Stomach (tissue), 9 donors: ENCODE results near the gene SCYL1. TPM values are rescaled to one million over a fixed set of nuclear protein-coding genes. Genes with fewer than 3 reads are reported as not detected.
"Not testable (repeated sequence)": the region's sequence is repeated elsewhere in the genome, so short reads cannot be mapped to it uniquely, and the experiment has no call there.

ENCODE experiments used
- DNase-seq, 2 donors: peaks; one replicate each; pipeline versions ENCODE4 v3.0.0 to v3.0.0-alpha.2; 2013 to 2019
- H3K27ac ChIP-seq, 5 donors: fragments of 200-600 bp in 4 of 5; sonication (generic) in 4 of 5; one replicate each; pipeline ENCODE4 v1.5.1; 2013 to 2019; ENCODE audit warnings: mild to moderate bottlenecking in 1 of 5, moderate library complexity in 1 of 5
- H3K27me3 ChIP-seq, 3 donors: fragments of 200-600 bp; sonication (generic); one replicate each; pipeline ENCODE4 v1.5.1; 2017 to 2019; ENCODE audit warnings: mixed run types in 1 of 3
- H3K36me3 ChIP-seq, 4 donors: fragments of 200-600 bp; sonication (generic); 1 replicate in 3 of 4; 2 replicates in 1 of 4; pipeline ENCODE4 v1.5.1; 2016 to 2019
- H3K4me1 ChIP-seq, 4 donors: fragments of 200-600 bp; sonication (generic); one replicate each; pipeline ENCODE4 v1.5.1; 2016 to 2019
- H3K4me3 ChIP-seq, 4 donors: fragments of 200-600 bp; sonication (generic) in 3 of 4; one replicate each; pipeline ENCODE4 v1.5.1; 2016 to 2019; ENCODE audit warnings: mild to moderate bottlenecking in 1 of 4
- H3K9me3 ChIP-seq, 4 donors: fragments of 200-600 bp; sonication (generic); one replicate each; pipeline ENCODE4 v1.5.1; 2016 to 2019
- EP300 ChIP-seq: sonication (generic); formaldehyde crosslinking; IDR thresholded peaks from one replicate; pipeline ENCODE4 v1.6.1; 2017; ENCODE audit warnings: antibody characterized with exemption
- POLR2A ChIP-seq, 4 donors: fragments of 450-650 bp; IDR thresholded peaks; one replicate each; pipeline ENCODE4 v1.6.1; 2016; ENCODE audit warnings: antibody characterized with exemption in 4 of 4, control low read depth in 2 of 4, mild to moderate bottlenecking in 1 of 4, moderate library complexity in 1 of 4
- POLR2AphosphoS5 ChIP-seq, 3 donors: sonication (generic); formaldehyde crosslinking; IDR thresholded peaks; one replicate each; pipeline ENCODE4 v1.6.1; 2016; ENCODE audit warnings: antibody characterized with exemption in 3 of 3
- WGBS, 5 donors: extraction: QIAGEN DNeasy Blood & Tissue Kit in 3 of 5; methylation state at CpG; one replicate each; pipeline versions ENCODE4 v1.1.5 to v1.1.7; 2013 to 2018; 5-methylcytosine and 5-hydroxymethylcytosine counted together
- intact Hi-C: fragments of 100-400 bp; cut with DNase I; formaldehyde crosslinking; loops from one replicate; pipeline ENCODE4 v1.15.1; 2023; ENCODE audit warnings: low total_unique reads
- polyA plus RNA-seq, 3 donors: library from polyadenylated mRNA; stranded (reverse); fragments of 200-250 nt; gene quantifications; one replicate each; pipeline ENCODE4 v1.2.3, GENCODE V29; 2013
- total RNA-seq, 5 donors: library from RNA; depleted of rRNA; stranded (reverse); fragments of >200 nt; gene quantifications; one replicate each; pipeline versions ENCODE4 v1.1.0 to v1.2.3, GENCODE V29; 2014 to 2016
- TF ChIP-seq, protein P1 (sequence below), 7 experiments: fragments of 450-650 bp in 4 of 7; fragments of 200-600 bp in 3 of 7; sonication (generic) in 3 of 7; IDR thresholded peaks; one replicate each; pipeline ENCODE4 v1.5.1; 2016 to 2019; ENCODE audit warnings: antibody characterized with exemption in 7 of 7, control low read depth in 2 of 7, mild to moderate bottlenecking in 1 of 7
- donor health status: healthy with polysubstance abuse.
- donor health status: Bipolar disorder and iron deficiency.
- donor health status: healthy.

Gene SCYL1
- total and polyA plus RNA-seq, 8 donors: 3.5 to 94.8 (median 75.1) TPM

DNA sequence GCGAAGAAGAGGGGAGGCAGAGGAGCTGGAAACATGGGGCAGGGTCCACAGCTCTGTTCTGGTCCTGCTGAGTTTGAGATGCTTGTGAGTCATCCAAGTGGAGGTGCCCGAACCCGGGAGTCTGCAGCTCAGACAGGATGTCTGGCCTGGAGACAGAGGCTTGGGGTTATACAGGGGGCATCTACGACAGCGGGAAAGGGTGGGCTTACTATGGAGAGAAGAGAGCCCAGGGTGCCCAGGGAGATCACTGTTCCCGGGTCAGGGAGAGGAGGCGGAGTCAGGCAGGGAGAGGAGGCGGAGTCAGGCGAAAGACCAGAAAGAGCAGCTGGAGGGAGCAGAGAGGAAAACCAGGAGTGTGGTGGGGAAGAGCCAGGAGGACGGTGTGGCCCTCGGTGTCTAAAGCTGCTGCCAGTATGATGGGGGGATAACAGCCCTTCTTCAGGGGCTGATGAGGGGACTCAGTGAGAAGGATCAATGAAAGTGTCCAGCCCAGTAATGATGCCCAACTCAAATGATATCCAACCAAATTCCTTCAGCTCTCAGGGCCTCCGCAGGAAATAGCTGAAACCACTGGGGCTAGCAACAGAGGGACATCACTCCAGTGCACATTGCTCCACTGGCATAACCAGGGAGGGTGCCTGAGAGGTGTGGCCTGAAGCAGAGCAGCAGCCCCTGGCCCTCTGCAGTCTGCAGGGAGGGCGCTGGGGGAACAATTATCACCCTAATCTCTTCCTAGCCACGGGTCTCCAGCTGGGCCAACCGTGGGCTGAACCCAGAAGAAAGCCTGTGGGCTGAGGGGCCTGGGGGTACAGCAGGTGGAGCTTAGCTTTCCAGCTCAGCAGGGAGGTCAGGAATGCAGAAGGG, 35.9 kb downstream of the SCYL1 start:
- intact Hi-C loops: no loop called here
- H3K4me1 ChIP-seq: peaks cover 39 to 61% (median 46%) of the 10 kb centered on the region in 4 donors
- peak overlapping the region; percentile 53 to 96 (median 94) for H3K27ac ChIP-seq
- WGBS, 5 donors: 19 to 33% (median 22%) methylated on average over 15 of the region's 15 CpGs
- H3K9me3 ChIP-seq: no peaks in the 10 kb centered on the region
- H3K27me3 ChIP-seq: peaks cover 0 to 8% (median 0%) of the 10 kb centered on the region in 3 donors
- no peak overlapping the region for H3K4me3 ChIP-seq
- no peak for TF ChIP-seq POLR2AphosphoS5 (IDR thresholded peaks at IDR 0.05)
- TF ChIP-seq POLR2A (IDR thresholded peaks at IDR 0.05): no peak
- TF ChIP-seq EP300: no peak
- TF ChIP-seq, protein P1, sequence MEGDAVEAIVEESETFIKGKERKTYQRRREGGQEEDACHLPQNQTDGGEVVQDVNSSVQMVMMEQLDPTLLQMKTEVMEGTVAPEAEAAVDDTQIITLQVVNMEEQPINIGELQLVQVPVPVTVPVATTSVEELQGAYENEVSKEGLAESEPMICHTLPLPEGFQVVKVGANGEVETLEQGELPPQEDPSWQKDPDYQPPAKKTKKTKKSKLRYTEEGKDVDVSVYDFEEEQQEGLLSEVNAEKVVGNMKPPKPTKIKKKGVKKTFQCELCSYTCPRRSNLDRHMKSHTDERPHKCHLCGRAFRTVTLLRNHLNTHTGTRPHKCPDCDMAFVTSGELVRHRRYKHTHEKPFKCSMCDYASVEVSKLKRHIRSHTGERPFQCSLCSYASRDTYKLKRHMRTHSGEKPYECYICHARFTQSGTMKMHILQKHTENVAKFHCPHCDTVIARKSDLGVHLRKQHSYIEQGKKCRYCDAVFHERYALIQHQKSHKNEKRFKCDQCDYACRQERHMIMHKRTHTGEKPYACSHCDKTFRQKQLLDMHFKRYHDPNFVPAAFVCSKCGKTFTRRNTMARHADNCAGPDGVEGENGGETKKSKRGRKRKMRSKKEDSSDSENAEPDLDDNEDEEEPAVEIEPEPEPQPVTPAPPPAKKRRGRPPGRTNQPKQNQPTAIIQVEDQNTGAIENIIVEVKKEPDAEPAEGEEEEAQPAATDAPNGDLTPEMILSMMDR (IDR thresholded peaks at IDR 0.05): no peak
- no peaks in the 10 kb centered on the region for H3K36me3 ChIP-seq
- DNase-seq: peak; percentile 62 to 77

DNA sequence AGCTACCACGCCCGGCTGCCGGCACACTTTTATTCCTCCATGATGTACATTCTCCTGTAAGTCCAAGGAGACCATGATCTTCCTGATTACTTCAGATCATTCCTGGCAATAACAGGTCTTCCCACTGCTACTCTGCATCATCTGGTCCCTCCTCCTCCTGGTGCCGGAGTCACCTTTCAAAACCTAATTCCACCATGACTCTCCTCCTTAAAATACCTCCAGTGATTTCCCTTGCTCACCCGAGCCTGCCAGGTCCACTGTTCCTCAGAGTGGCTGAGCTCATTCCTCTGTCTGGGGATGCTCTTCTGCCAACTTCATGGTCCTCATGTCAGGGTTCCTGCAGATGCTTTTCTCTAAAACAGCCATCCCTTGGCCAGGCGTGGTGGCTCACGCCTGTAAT, 37.1 kb downstream of the SCYL1 start:
- Histone ChIP-seq H3K27ac (no peak overlapping the region), H3K9me3 (no peaks in the 10 kb centered on the region), H3K27me3 (peaks cover 0 to 8% (median 0%) of the 10 kb centered on the region in 3 donors), H3K4me3 (no peak overlapping the region), H3K36me3 (peaks cover 0 to 7% (median 0%) of the 10 kb centered on the region in 4 donors), H3K4me1 (peaks cover 27 to 61% (median 40%) of the 10 kb centered on the region in 4 donors)
- WGBS, 5 donors: 89 to 94% (median 91%) methylated on average over 7 of the region's 7 CpGs
- DNase-seq: no peak
- intact Hi-C loops: no loop called here
- TF ChIP-seq POLR2AphosphoS5 (IDR thresholded peaks at IDR 0.05) (no peak), EP300 (no peak), POLR2A (IDR thresholded peaks at IDR 0.05) (no peak)
- TF ChIP-seq, protein P1 (IDR thresholded peaks at IDR 0.05): no peak

DNA sequence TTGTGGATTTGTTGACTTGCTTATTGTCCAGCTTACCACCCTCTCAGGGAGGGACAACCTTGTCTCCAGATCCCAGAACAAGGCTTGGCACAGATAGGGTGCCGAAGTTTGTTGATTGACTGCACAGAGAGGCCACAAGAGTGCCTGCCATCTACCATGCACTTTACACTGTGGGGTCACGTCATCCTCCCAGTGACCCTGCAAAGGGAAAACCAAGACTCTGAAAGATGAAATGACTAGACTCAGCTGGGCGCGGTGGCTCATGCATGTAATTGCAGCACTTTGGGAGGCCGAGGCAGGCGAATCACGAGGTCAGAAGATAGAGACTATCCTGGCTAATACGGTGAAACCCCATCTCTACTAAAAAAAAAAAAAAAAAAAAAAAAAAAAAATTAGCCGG, 37.9 kb downstream of the SCYL1 start:
- no peak for DNase-seq
- Histone ChIP-seq H3K9me3 (no peaks in the 10 kb centered on the region), H3K4me3 (no peak overlapping the region), H3K4me1 (peaks cover 26 to 62% (median 40%) of the 10 kb centered on the region in 4 donors), H3K27me3 (peaks cover 0 to 8% (median 0%) of the 10 kb centered on the region in 3 donors), H3K27ac (no peak overlapping the region), H3K36me3 (peaks cover 0 to 7% (median 2%) of the 10 kb centered on the region in 4 donors)
- intact Hi-C loops: no loop called here
- 77 to 90% (median 87%) methylated on average over 8 to 9 of the region's 9 CpGs for WGBS, 5 donors
- TF ChIP-seq EP300 (no peak), POLR2A (IDR thresholded peaks at IDR 0.05) (no peak), POLR2AphosphoS5 (IDR thresholded peaks at IDR 0.05) (no peak)
- TF ChIP-seq, protein P1 (IDR thresholded peaks at IDR 0.05): no peak

DNA sequence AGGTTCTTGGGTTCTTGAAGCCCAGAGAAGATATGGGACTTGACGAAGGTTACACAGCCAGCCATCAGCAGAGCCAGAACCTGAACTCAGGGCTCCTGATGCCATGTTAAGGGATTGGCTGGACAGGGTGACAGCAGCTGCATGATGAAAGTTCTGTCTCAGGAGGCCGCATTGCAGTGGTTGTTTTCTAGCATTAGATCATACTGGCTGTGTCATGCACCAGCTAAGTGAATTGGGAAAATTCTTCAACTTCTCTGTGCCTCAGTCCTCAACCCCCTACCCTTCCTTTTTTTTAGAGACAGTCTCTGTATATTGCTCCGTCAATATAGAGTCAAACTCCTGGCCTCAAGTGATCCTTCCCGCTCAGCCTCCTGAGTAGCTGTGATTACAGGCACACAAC, 38.7 kb downstream of the SCYL1 start:
- no peak for DNase-seq
- Histone ChIP-seq H3K4me3 (no peak overlapping the region), H3K27ac (peak overlapping the region in 1 of 5 donors; percentile 13), H3K4me1 (peaks cover 32 to 67% (median 44%) of the 10 kb centered on the region in 4 donors), H3K36me3 (peaks cover 0 to 12% (median 3%) of the 10 kb centered on the region in 4 donors), H3K9me3 (no peaks in the 10 kb centered on the region), H3K27me3 (peaks cover 0 to 7% (median 0%) of the 10 kb centered on the region in 3 donors)
- no peak for TF ChIP-seq POLR2A (IDR thresholded peaks at IDR 0.05)
- no peak for TF ChIP-seq POLR2AphosphoS5 (IDR thresholded peaks at IDR 0.05)
- intact Hi-C loops: no loop called here
- WGBS, 5 donors: 91 to 98% (median 94%) methylated on average over 4 of the region's 4 CpGs

DNA sequence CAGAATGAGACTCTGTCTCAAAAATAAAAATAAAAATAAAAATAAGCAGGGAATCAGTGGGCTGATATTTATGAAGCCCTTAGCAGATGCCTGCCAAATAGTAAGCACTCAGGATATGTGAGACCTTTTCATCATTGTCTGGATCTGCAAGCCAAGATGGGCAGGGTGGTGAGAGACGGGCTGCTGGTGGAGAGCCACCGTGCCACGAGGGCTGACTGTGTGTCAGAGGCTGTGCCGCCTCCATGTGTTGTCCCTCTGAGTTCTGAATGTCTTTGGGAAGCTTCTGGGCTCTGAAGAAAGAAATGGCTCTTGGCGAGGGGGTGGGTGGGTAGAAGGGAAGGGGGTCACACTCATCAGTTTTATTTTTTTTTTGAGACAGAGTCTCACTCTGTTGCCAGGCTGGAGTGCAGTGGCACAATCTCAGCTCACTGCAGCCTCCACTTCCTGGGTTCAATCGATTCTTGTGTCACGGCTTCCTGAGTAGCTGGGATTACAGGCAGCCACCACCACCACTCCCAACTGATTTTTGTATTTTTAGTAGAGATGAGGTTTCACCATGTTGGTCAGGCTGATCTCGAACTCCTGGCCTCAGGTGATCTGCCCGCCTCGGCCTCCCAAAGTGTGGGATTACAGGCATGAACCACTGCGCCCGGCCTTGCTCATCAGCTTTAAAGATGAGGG, 40.1 kb downstream of the SCYL1 start:
- H3K27me3 ChIP-seq, intact Hi-C loops, H3K4me3 ChIP-seq, DNase-seq, H3K9me3 ChIP-seq: not testable (repeated sequence)
- Histone ChIP-seq H3K27ac (peak overlapping the region in 4 of 5 donors; percentile 36 to 64 (median 51)), H3K4me1 (peaks cover 28 to 64% (median 41%) of the 10 kb centered on the region in 4 donors), H3K36me3 (peaks cover 0 to 12% (median 3%) of the 10 kb centered on the region in 4 donors)
- WGBS, 5 donors: 81 to 90% (median 83%) methylated on average over 12 of the region's 12 CpGs
